ENCODE data around the gene MEGF8. TPM values are rescaled to one million over a fixed set of nuclear protein-coding genes. Genes with fewer than 3 reads are reported as not detected.

Gene MEGF8
- total and polyA plus RNA-seq, 9 of the 15 experiments (the other 6 are each of a cell fraction or from before 2014, with no cell fraction given) = 0.28 to 13.1 (median 3.0) TPM

GRCh38 chr19:42284066-42284501 is 41.4 kb upstream of the MEGF8 start (continued):
- TF ChIP-seq ZNF639 (CRISPR knock-in tag; conservative IDR thresholded peaks at IDR 0.05 in 1 of 2, IDR thresholded peaks at IDR 0.05 in 1 of 2) = peak in 1 of 2 experiments; percentile 96; a peak in 2 of 4 replicates
- no peak for TF ChIP-seq SMARCE1 (IDR thresholded peaks at IDR 0.05)
- TF ChIP-seq CCNT2 (IDR thresholded peaks at IDR 0.05; ENCODE audit: borderline replicate concordance, extremely low read depth, insufficient read length, low read depth, low read length) = peak; percentile 81
- TF ChIP-seq MAZ (CRISPR knock-in tag; conservative IDR thresholded peaks at IDR 0.05 in 1 of 2, IDR thresholded peaks at IDR 0.05 in 1 of 2) = peak; percentile 54 to 94
- TF ChIP-seq ETS2 (tag; IDR thresholded peaks at IDR 0.05; ENCODE audit: borderline replicate concordance, poor library complexity, severe bottlenecking) = no peak
- TF ChIP-seq TEAD4 (IDR thresholded peaks at IDR 0.05; ENCODE audit: low read length) = no peak
- no peak for TF ChIP-seq TEAD4 (CRISPR knock-in tag; IDR thresholded peaks at IDR 0.05; ENCODE audit: borderline replicate concordance)
- TF ChIP-seq STAT6 (CRISPR knock-in tag; IDR thresholded peaks at IDR 0.05) = no peak
- TF ChIP-seq CTCFL (IDR thresholded peaks at IDR 0.05; ENCODE audit: borderline replicate concordance, insufficient read depth, low read depth, low read length, poor library complexity, severe bottlenecking) = no peak
- no peak for TF ChIP-seq SOX6 (IDR thresholded peaks at IDR 0.05)
- TF ChIP-seq ZBTB7A (IDR thresholded peaks at IDR 0.05; ENCODE audit: borderline replicate concordance, control insufficient read depth, low read depth, low read length) = peak; percentile 89; the same call in 1 of the 2 replicates
- no peak for TF ChIP-seq ZNF77 (CRISPR knock-in tag; IDR thresholded peaks at IDR 0.05)
- TF ChIP-seq, protein P1, sequence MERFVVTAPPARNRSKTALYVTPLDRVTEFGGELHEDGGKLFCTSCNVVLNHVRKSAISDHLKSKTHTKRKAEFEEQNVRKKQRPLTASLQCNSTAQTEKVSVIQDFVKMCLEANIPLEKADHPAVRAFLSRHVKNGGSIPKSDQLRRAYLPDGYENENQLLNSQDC (CRISPR knock-in tag; IDR thresholded peaks at IDR 0.05) = no peak
- TF ChIP-seq RBFOX2 (IDR thresholded peaks at IDR 0.05; ENCODE audit: low read depth, low read length) = peak; percentile 80
- TF ChIP-seq, protein P2, sequence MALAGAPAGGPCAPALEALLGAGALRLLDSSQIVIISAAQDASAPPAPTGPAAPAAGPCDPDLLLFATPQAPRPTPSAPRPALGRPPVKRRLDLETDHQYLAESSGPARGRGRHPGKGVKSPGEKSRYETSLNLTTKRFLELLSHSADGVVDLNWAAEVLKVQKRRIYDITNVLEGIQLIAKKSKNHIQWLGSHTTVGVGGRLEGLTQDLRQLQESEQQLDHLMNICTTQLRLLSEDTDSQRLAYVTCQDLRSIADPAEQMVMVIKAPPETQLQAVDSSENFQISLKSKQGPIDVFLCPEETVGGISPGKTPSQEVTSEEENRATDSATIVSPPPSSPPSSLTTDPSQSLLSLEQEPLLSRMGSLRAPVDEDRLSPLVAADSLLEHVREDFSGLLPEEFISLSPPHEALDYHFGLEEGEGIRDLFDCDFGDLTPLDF (CRISPR knock-in tag; IDR thresholded peaks at IDR 0.05) = no peak
- TF ChIP-seq GTF2E2 (tag; IDR thresholded peaks at IDR 0.05) = no peak; the same call in 1 of the 2 replicates
- TF ChIP-seq, protein P3, sequence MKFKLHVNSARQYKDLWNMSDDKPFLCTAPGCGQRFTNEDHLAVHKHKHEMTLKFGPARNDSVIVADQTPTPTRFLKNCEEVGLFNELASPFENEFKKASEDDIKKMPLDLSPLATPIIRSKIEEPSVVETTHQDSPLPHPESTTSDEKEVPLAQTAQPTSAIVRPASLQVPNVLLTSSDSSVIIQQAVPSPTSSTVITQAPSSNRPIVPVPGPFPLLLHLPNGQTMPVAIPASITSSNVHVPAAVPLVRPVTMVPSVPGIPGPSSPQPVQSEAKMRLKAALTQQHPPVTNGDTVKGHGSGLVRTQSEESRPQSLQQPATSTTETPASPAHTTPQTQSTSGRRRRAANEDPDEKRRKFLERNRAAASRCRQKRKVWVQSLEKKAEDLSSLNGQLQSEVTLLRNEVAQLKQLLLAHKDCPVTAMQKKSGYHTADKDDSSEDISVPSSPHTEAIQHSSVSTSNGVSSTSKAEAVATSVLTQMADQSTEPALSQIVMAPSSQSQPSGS (CRISPR knock-in tag; IDR thresholded peaks at IDR 0.05) = no peak

All from K562 (cell line).